ENCODE results near the gene TRIM63. TPM values are rescaled to one million over a fixed set of nuclear protein-coding genes. Genes with fewer than 3 reads are reported as not detected.

TRIM63 gene
- total and polyA plus RNA-seq, 9 of the 15 experiments (the other 6 are each of a cell fraction or from before 2014, with no cell fraction given), result 0.08 to 0.57 (median 0.36) TPM

GRCh38 chr1:26035959-26036755 lies 31.3 kb downstream of the TRIM63 start (continued):
- TF ChIP-seq CHD7 (IDR thresholded peaks at IDR 0.05; ENCODE audit: low read depth, low read length) (no peak), TEAD1 (CRISPR knock-in tag; IDR thresholded peaks at IDR 0.05) (0 out of 4 replicates have a peak, but pooled peaks have one; percentile 38 to 66), KLF16 (IDR thresholded peaks at IDR 0.05) (peak; percentile 61; the same call in 1 of the 2 replicates), HNRNPH1 (optimal IDR thresholded peaks at IDR 0.05; ENCODE audit: low read depth, low read length) (no peak), ZNF232 (CRISPR knock-in tag; IDR thresholded peaks at IDR 0.05) (no peak), AFF4 (CRISPR knock-in tag; IDR thresholded peaks at IDR 0.05) (no peak; the same call in 1 of the 2 replicates), BCLAF1 (IDR thresholded peaks at IDR 0.05; ENCODE audit: borderline replicate concordance in 1 of 2, control insufficient read depth in 1 of 2, low read depth in 2 of 2, low read length in 1 of 2) (no peak)
